HepG2 (cell line): ENCODE data around the gene EPO. TPM values are rescaled to one million over a fixed set of nuclear protein-coding genes. Genes with fewer than 3 reads are reported as not detected.
A peak's percentile ranks its signal among the peaks of the same experiment; 100 is the strongest.

ENCODE experiments used
- EP300 ChIP-seq, 3 experiments: sonication (generic) in 1 of 3; formaldehyde crosslinking in 1 of 3; IDR thresholded peaks; 2 replicates each; pipeline versions ENCODE4 v1.5.1 to v1.6.1; 2011 to 2020; ENCODE audit warnings: low read depth in 2 of 3, low read length in 2 of 3, borderline replicate concordance in 1 of 3, improper control_type of control experiment in 1 of 3, mild to moderate bottlenecking in 1 of 3, missing genetic modification reagents in 1 of 3, moderate library complexity in 1 of 3
- KMT2A ChIP-seq: sonication (generic); formaldehyde crosslinking; IDR thresholded peaks from 2 replicates; pipeline ENCODE4 v1.4.0; 2020; ENCODE audit warnings: missing genetic modification reagents
- MTA1 ChIP-seq: sonication (generic); formaldehyde crosslinking; IDR thresholded peaks from 2 replicates; pipeline ENCODE4 v1.4.0; 2020; ENCODE audit warnings: missing genetic modification reagents, mild to moderate bottlenecking, borderline replicate concordance
- NBN ChIP-seq: fragments of 450-650 bp; conservative IDR thresholded peaks from 2 replicates; pipeline ENCODE4 v1.6.1; 2017
- NFE2L2 ChIP-seq: fragments of 150-350 bp; IDR thresholded peaks from 2 replicates; pipeline ENCODE4 v1.6.1; 2014; ENCODE audit warnings: low read length
- NFIC ChIP-seq: IDR thresholded peaks from 2 replicates; pipeline ENCODE4 v1.6.1; 2012; ENCODE audit warnings: mild to moderate bottlenecking, low read length, inconsistent platforms
- PRDM10 ChIP-seq: sonication (generic); formaldehyde crosslinking; IDR thresholded peaks from 2 replicates; pipeline ENCODE4 v1.4.0; 2020; ENCODE audit warnings: low read depth, missing genetic modification reagents
- SPEN ChIP-seq: sonication (generic); formaldehyde crosslinking; IDR thresholded peaks from 2 replicates; pipeline ENCODE4 v1.5.1; 2020; ENCODE audit warnings: low read depth, mild to moderate bottlenecking, missing genetic modification reagents
- ZNF703 ChIP-seq: sonication (generic); formaldehyde crosslinking; IDR thresholded peaks from 2 replicates; pipeline ENCODE4 v1.5.1; 2020; ENCODE audit warnings: missing genetic modification reagents, mild to moderate bottlenecking, moderate library complexity, borderline replicate concordance
- polyA plus RNA-seq, 8 experiments: library from polyadenylated mRNA; depleted of rRNA in 3 of 8; stranded (reverse) in 7 of 8; unstranded in 1 of 8; fragments of >200 nt; fragmentation: Illumina TruSeq in 4 of 8; extraction: Trizol in 4 of 8; gene quantifications; 2 replicates each; pipeline versions ENCODE4 v1.2.1 to v1.2.3, GENCODE V29; 2011 to 2016; ENCODE audit warnings: low read depth in 4 of 8, missing spikeins in 1 of 8, mixed read lengths in 1 of 8; ENCODE audit not compliant: insufficient read depth in 1 of 8
- total RNA-seq, 5 experiments: library from RNA; depleted of rRNA; stranded (reverse); fragments of >200 nt; fragmentation: Illumina TruSeq; extraction: Trizol; gene quantifications; 2 replicates each; pipeline ENCODE4 v1.2.3, GENCODE V29; 2016; ENCODE audit warnings: low read depth in 1 of 5

EPO gene
- total and polyA plus RNA-seq, 2 of the 13 experiments (the other 11 are each of a cell fraction or from before 2014, with no cell fraction given), result 10.3 to 25.7 TPM

GRCh38 chr7:100723732-100724275 is 3.5 kb downstream of the EPO start (continued):
- TF ChIP-seq PRDM10 (CRISPR knock-in tag) (no peak), NFE2L2 (no peak), NFIC (no peak), KMT2A (0 out of 2 replicates have a peak, but pooled peaks have one; percentile 53), MTA1 (peak; percentile 84; the same call in 1 of the 2 replicates), SPEN (CRISPR knock-in tag) (peak; percentile 80), ZNF703 (CRISPR knock-in tag) (no peak), NBN (no peak), EP300 (IDR thresholded peaks at IDR 0.05; ENCODE audit: low read depth in 2 of 2, low read length in 2 of 2) (peak in 1 of 2 experiments; percentile 49; a peak in 2 of 4 replicates), EP300 (CRISPR knock-in tag; IDR thresholded peaks at IDR 0.05; ENCODE audit: borderline replicate concordance) (no peak; the same call in 1 of the 2 replicates)
